Measurements from ENCODE around the gene PAQR8. TPM values are rescaled to one million over a fixed set of nuclear protein-coding genes. Genes with fewer than 3 reads are reported as not detected.
A peak's percentile ranks its signal among the peaks of the same experiment; 100 is the strongest.

Gene PAQR8, protein sequence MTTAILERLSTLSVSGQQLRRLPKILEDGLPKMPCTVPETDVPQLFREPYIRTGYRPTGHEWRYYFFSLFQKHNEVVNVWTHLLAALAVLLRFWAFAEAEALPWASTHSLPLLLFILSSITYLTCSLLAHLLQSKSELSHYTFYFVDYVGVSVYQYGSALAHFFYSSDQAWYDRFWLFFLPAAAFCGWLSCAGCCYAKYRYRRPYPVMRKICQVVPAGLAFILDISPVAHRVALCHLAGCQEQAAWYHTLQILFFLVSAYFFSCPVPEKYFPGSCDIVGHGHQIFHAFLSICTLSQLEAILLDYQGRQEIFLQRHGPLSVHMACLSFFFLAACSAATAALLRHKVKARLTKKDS
- 4.4 TPM for polyA plus RNA-seq (2013, experiment 1 of 2; ENCODE audit: insufficient read length)
- polyA plus RNA-seq (2013, experiment 2 of 2; ENCODE audit: insufficient read length), result 4.3 TPM

- DNase-seq, result peak; percentile 70
Observed at GRCh38 chr6:52361945-52362442, at the start of gene PAQR8. Gene PAQR8, plus strand, starts transcription at chr6:52362151. Its CDS starts 41,063 bp downstream, at chr6:52403214.

DNA sequence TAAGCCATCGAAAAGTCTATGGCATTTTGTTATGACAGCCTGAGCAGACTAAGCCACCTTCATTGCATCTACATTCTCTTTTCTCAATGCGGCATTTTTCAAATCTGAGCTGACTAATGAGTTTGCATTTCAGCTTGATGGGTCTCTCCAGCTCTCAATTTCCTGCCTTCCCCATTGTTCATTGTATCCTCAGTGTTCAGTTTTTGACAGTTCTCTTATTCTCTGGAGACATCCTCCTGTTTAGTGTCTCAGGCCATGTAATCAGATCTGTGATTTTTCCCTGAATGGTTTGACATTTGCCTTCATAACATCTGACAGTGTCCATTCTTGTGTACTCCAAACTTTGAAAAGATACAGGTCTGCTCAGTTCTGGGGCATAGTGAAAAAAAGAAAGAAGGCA lies 49.5 kb upstream of the PAQR8 start:
- no peak for DNase-seq

- no peak for DNase-seq
Observed at GRCh38 chr6:52314752-52315151, 47.2 kb upstream of the PAQR8 start.

DNA sequence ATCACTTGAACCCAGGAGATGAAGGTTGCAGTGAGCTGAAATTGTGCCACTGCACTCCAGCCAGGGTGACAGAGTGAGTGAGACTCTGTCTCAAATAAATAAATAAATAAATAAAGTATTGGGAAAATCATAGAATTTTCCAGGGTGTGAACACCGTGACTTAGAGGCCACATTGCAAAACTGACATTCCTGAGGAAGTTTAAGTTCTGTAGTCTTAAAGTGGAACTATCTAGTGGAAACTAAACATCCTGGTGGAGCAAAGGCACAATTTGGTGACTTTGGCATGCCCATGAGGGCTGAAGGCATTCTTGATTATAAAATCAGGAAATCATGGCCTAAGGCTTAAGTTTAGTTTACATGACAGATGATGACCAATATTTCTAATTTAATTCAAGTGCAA lies 44.7 kb upstream of the PAQR8 start:
- DNase-seq, result no peak

- peak; percentile 36 for DNase-seq
Observed at GRCh38 chr6:52317841-52318581, 43.9 kb upstream of the PAQR8 start.

- no peak for DNase-seq
Observed at GRCh38 chr6:52324189-52324588, 37.8 kb upstream of the PAQR8 start.

- no peak for DNase-seq
Observed at GRCh38 chr6:52325695-52326471, 36.1 kb upstream of the PAQR8 start.

DNA sequence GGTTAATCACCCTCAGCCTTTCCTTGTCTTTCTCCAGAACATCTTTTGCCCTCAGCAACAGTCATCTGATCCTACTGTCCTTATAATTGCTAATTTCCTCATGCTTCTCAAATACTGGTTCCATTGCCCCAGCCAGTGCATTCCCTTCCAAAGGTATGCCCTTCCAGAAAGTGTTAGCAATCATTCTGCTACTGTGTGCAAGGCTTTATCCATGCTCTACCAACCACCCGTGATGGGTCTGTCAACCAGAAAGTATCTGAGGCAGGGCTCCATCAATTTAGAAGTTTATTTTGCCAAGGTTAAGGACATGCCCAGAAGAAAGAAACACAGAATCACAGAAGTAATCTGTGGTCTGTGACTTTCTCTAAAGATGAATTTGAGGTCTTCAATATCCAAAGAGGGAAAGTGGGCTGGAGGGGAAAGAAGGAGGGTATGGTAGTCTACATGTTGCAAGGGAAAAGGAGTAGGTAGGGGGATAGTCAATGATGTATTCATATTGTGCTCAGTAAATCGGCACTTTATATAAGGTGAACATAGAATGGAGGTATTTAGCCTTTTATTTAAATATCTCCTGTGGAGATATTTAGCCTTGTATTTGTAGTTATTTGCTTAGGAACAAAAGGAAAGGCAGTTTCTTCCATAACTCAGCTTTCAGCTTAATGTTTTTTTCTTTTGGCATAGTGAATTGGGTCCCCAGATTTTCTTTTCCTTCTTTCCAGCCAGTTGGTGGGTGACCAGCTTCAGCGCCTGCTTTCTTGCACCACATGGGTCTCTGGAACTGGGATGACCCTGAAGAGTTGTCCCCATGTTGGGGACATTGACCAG lies 35.2 kb upstream of the PAQR8 start:
- DNase-seq, result no peak

- DNase-seq, result no peak
Observed at GRCh38 chr6:52328303-52328662, 33.7 kb upstream of the PAQR8 start.

DNA sequence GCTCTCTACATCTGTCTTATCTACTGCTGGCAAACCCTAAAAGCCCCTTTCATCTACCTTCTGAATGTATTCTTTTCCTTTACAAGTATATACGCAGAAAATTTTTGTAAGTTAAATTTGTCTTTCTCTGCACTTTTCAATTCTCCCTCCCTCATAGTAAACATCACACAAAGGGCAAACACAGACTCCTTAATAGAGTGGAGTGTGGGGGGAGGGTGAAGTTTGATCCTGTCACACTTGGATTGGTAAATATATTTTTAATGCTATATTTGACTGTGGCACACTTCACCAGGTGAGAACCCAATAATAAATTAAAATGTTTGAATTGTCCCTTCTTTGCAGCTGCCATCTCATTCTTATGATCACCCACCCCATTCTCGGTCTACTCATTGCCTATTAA lies 33.2 kb upstream of the PAQR8 start:
- no peak for DNase-seq

GRCh38 chr6:52330470-52330869 lies 31.5 kb upstream of the PAQR8 start:
- no peak for DNase-seq

DNA sequence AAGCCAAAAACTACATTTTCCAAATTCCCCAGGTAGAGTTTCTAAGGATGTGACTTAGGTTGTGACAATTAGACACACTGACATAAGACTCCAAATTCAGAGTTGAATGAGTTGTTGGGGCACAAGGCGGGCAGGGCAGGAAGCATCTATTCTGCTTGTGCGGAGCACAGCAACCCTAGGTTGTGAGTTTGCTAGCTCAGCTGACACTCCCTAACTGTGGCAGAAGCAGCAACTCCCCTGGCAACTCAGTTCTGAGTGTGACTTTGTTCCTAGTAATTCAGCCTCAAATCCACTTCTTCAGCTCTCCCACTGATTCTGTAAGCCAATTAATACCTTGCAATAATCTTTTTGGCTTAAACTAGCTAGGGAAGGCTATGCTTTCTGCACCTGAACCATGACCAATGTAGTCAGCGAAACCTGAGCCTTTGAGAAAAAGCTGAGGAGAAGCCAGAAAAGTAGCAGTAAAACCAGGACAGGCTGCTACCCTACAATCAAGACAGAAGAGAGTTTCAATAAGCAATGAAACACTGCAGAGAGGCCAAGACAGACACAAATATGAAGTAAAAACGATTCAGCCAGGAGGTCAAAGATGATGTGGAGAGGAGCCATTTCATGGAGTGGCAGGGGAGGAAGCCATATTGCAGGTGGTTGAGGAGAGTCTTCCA lies 30.0 kb upstream of the PAQR8 start:
- DNase-seq, result no peak

GRCh38 chr6:52333840-52334200 lies 28.1 kb upstream of the PAQR8 start:
- no peak for DNase-seq

DNA sequence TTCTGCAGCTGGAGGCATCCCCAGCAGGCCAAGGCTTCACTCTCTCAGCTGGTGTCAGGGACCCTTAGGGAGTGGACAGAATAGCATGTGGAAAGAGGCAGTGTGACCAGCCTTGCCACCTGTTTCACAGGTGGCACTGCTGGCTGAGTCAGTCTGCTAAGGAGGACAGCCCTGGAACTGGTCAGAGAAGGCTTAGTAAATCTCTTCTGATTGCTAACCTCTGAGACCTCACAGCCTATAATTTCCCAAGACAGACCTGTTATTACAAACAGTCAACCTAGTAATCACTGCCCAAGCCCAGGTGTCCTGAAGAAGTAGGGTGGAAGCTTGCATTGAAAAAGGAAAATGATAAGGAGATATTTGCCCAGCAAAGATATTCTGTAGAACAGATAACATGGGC lies 26.4 kb upstream of the PAQR8 start:
- DNase-seq, result no peak

GRCh38 chr6:52336919-52337561 lies 24.9 kb upstream of the PAQR8 start:
- DNase-seq, result no peak

- no peak for DNase-seq
Observed at GRCh38 chr6:52337633-52338290, 24.2 kb upstream of the PAQR8 start.

DNA sequence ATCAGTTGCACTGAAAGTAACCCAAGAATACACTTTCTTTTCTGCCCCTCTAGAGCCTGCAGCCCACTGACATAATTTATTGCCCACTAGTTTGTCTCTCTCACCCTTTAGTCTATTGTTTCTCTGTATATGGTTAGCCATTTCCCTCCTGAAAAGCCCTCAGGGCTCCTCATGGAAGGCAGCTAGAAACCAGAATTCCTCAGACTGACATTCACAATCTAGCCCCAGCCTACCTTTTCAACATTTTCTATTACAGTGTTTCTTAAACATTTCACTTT lies 21.4 kb upstream of the PAQR8 start:
- DNase-seq, result no peak

DNA sequence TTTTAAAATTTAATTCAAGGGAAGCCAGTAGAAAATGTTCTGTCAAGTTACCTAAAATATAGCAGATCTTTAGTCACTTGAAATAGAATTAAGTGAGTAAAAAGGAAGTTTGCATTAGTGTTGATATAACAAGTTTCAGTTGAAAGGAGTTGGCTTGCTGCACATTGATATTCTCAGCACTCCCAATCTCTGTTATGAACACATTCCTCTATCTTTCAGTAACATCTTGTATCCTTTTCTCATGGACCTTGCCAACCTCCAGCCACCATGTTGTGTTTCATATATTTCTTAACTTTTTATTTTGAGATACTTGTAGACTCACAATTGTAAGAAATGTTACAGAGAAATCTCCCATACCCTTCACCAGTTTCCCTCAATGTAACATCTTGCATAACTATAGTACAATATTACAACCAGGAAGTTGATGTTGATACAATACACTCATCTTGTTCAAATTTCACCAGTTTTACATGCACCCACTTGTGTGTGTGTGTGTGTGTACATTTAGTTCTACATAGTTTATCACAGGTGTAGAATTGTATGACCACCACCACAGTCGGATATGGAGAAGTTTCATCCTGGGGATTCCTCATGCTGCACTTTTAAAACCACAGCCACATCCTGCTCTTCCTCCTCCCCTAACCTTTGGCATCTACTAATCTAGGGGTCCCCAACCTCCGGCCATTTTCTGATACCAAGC lies 20.2 kb upstream of the PAQR8 start:
- DNase-seq, result no peak

DNA sequence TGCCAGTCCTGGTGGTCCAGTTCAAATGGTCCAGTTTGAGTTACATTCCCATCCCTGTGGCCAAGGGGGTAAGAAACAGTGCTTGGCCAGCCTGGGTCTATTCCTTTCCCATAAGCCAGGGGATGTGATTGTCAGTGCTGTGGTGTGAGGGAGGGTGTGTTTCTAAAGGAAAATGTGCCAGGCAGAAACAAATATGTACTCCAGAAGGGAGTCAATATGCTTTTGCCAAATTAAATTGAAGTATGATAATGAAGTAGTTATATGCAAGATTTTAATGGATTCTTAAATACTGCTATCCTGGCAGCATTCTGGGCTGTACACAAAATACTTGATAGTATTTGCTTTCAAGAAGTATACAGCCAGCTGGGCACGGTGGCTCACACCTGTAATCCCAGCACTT lies 16.6 kb upstream of the PAQR8 start:
- DNase-seq, result no peak

- DNase-seq, result no peak
Observed at GRCh38 chr6:52346503-52346902, 15.4 kb upstream of the PAQR8 start.

Measured in fibroblast of skin of abdomen (primary cell).